Right cardiac atrium (tissue), 5 donors: ENCODE results near the gene RFNG. TPM values are rescaled to one million over a fixed set of nuclear protein-coding genes. Genes with fewer than 3 reads are reported as not detected.

Experiments used
- ATAC-seq, 2 donors: fragments of 200-7000 bp; cut with Tn5 transposase; one replicate each; pipeline versions ENCODE4 v1.8.0 to v1.9.1; 2020; ENCODE audit warnings: moderate library complexity in 2 of 2, mild to moderate bottlenecking in 1 of 2
- DNase-seq, 3 donors: peaks; one replicate each; pipeline ENCODE4 v3.0.0-alpha.2; 2020
- H3K27ac ChIP-seq: one replicate; pipeline ENCODE4 v1.5.1; 2013; ENCODE audit warnings: mild to moderate bottlenecking, low read length, control low read depth, moderate library complexity
- H3K27me3 ChIP-seq: one replicate; pipeline ENCODE4 v1.6.1; 2013; ENCODE audit not compliant: control insufficient read depth, insufficient read depth
- H3K4me1 ChIP-seq: one replicate; pipeline ENCODE4 v1.6.1; 2013; ENCODE audit warnings: low read length; ENCODE audit not compliant: control insufficient read depth, insufficient read depth
- H3K4me3 ChIP-seq: one replicate; pipeline ENCODE4 v1.5.1; 2013; ENCODE audit warnings: low read length, control low read depth
- H3K9me3 ChIP-seq: one replicate; pipeline ENCODE4 v1.6.1; 2013; ENCODE audit warnings: low read length; ENCODE audit not compliant: control insufficient read depth
- WGBS: extraction: QIAGEN DNeasy Blood & Tissue Kit; methylation state at CpG from one replicate; pipeline ENCODE4 v1.1.7; 2013; 5-methylcytosine and 5-hydroxymethylcytosine counted together
- intact Hi-C, 4 donors: fragments of 100-400 bp; cut with DNase I; formaldehyde crosslinking; loops; one replicate each; pipeline versions ENCODE4 v1.11.0 to v1.14.0; 2022 to 2023
- polyA plus RNA-seq: library from polyadenylated mRNA; stranded (reverse); fragments of 200-250 nt; gene quantifications from one replicate; pipeline ENCODE4 v1.2.3, GENCODE V29; 2013
- total RNA-seq, 4 donors: library from RNA; stranded (reverse); fragmentation: NEBNext Ultra II Directional; extraction: Animal tissue kit (Norgen Biotek cat#: 25700); gene quantifications; one replicate each; pipeline ENCODE4 v1.2.1, GENCODE V29; 2021
- donor health status: healthy with polysubstance abuse.
- donor health status: DM: no; HTN: yes; CAD: no.
- donor health status: DM: no; HTN: no; CAD: no.
- donor health status: DM: no; HTN: yes; CAD: no; lungs with severe emphysema.
- donor health status: DM: yes; HTN: yes; CAD: no.

Gene RFNG
- total and polyA plus RNA-seq, 5 donors = 19.0 to 25.4 (median 20.5) TPM

- H3K27ac ChIP-seq = no peak overlapping the region
- ATAC-seq = no peak
- no peaks in the 10 kb centered on the region for H3K4me1 ChIP-seq
Measured at GRCh38 chr17:82000803-82001570, 50.6 kb downstream of the RFNG start.

DNA sequence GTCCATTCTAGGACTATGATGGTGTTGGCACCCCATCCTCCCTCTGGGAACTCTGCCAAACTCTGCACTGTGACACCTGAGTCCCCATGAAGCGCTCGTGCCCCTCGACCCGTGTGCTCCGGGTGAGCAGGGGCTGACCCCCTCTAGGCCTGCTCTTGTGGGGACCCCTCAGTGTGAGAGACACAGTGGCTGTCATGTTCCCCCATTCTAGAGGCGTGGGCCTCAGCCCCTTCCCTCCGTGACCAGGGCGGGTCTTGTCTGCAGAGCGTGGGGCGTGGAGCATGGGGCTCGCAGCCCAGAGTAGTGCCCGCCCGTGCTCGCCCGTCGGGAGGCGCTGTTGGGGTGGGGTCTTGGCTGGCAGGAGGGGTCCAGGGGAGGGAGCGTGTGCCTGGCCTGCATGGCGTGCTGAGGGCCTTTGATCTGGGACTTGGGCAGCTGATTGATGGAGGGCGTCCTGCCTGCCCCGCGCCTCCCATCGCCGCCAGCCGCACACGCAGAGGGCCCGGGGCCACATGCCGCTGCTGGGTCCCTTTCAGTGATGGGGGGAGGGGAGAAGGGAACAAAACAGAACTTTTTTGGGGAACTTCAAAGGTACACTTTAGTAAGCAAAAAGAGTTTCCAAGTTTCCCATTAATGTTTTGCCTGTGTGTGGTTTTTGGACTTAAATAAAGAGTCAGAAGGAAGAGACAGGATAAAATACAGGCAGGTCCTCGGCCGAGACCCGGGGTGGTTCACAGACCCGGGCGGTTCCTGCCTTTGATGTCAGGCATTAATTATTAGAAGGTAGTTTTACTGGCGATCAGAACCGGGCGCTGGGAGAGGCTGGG lies 51.4 kb downstream of the RFNG start:
- WGBS = 88% methylated on average over 36 of the region's 36 CpGs

More at GRCh38 chr17:82000803-82001570, 50.6 kb downstream of the RFNG start:
- intact Hi-C loops = no loop called here
- 89% methylated on average over 32 of the region's 32 CpGs for whole genome bisulfite sequencing
- Histone ChIP-seq H3K4me3 (no peak overlapping the region), H3K27me3 (no peaks in the 10 kb centered on the region), H3K9me3 (no peaks in the 10 kb centered on the region)
- DNase-seq = no peak

DNA sequence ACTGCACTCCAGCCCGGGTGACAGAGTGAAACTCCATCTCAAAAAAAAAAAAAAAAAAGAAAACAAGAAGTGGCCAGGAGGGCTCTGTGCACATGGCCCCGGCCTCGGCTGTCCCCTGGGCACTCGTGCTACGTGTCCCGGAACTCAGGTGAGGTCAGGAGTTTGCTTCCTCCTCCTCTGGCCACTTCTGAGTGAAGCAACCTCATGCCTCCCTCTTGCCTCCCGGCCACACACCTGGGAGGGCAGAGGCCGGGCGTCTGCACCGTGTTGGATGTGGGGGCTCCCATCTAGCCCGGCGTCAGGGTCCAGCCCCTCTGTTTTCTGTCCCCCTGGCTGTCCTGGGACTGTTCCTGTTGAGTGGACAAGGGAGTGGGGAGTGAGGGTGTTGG lies 52.0 kb downstream of the RFNG start:
- Histone ChIP-seq H3K27ac (no peak overlapping the region), H3K4me3 (no peak overlapping the region), H3K9me3 (no peaks in the 10 kb centered on the region), H3K27me3 (no peaks in the 10 kb centered on the region), H3K4me1 (no peaks in the 10 kb centered on the region)
- intact Hi-C loops = no loop called here
- ATAC-seq = no peak
- 88% methylated on average over 12 of the region's 12 CpGs for WGBS
- DNase-seq = no peak

More for the DNA sequence above, 51.4 kb downstream of the RFNG start:
- no peaks in the 10 kb centered on the region for H3K4me1 ChIP-seq
- intact Hi-C loops = no loop called here
- no peak overlapping the region for H3K27ac ChIP-seq
- no peak overlapping the region for H3K4me3 ChIP-seq
- ATAC-seq (no peak), DNase-seq (no peak)
- H3K9me3 ChIP-seq = no peaks in the 10 kb centered on the region
- H3K27me3 ChIP-seq = no peaks in the 10 kb centered on the region

GRCh38 chr17:81998691-81999438 lies 52.7 kb downstream of the RFNG start:
- Histone ChIP-seq H3K9me3 (no peaks in the 10 kb centered on the region), H3K4me1 (no peaks in the 10 kb centered on the region), H3K4me3 (no peak overlapping the region), H3K27me3 (no peaks in the 10 kb centered on the region), H3K27ac (no peak overlapping the region)
- intact Hi-C loops = no loop called here
- ATAC-seq = no peak
- DNase-seq = peak in 2 of 3 donors; percentile 24 to 40
- 89% methylated on average over 14 of the region's 14 CpGs for WGBS

DNA sequence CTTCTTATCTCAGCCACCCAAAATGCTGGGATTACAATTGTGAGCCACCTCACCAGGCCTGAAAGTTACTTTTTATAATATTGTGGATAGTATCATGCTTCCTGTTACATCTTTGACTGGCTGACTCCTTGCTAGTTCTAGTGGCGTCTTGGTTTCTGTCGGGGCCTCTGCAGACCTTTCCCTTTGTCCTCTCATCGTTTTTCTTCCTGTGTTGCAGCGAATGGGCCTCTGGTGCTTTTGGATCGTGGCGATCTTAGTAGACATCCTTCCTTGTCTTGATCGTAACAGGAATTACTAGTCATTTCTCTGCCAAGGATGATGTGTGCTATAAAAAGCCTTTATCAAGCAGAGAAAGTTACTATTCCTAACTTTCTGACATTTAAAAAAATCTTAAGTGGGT lies 53.4 kb downstream of the RFNG start:
- H3K4me3 ChIP-seq = no peak overlapping the region
- intact Hi-C loops = no loop called here
- no peaks in the 10 kb centered on the region for H3K9me3 ChIP-seq
- ATAC-seq = no peak
- WGBS = 67% methylated on average over 7 of the region's 7 CpGs
- H3K4me1 ChIP-seq = no peaks in the 10 kb centered on the region
- H3K27ac ChIP-seq = no peak overlapping the region
- H3K27me3 ChIP-seq = no peaks in the 10 kb centered on the region
- peak in 1 of 3 donors; percentile 3 for DNase-seq

Other genes starting within 250 kb of the RFNG start
- not detected for gene GCGR, start 247.7 kb downstream of the RFNG start, total RNA-seq
- not detected for gene GCGR, start 247.7 kb downstream of the RFNG start, polyA plus RNA-seq
- 100 to 1,000 TPM in 2 of 4 donors, 10 to 100 TPM in 2; 88.1 to 120 (median 96.5) TPM for gene MCRIP1, start 218.5 kb downstream of the RFNG start, total RNA-seq
- gene MCRIP1, start 218.5 kb downstream of the RFNG start, polyA plus RNA-seq = 146 TPM
- under 1 TPM in 1 of 4 donors, not detected in 3; 0.85 TPM for gene PPP1R27, start 216.8 kb downstream of the RFNG start, total RNA-seq
- not detected for gene PPP1R27, start 216.8 kb downstream of the RFNG start, polyA plus RNA-seq
- gene P4HB, start 191.3 kb downstream of the RFNG start, total RNA-seq = 100 to 1,000 TPM; 272 to 375 (median 350) TPM
- 278 TPM for gene P4HB, start 191.3 kb downstream of the RFNG start, polyA plus RNA-seq
- 100 to 1,000 TPM; 113 to 217 (median 142) TPM for gene ARHGDIA, start 180.5 kb downstream of the RFNG start, total RNA-seq
- gene ARHGDIA, start 180.5 kb downstream of the RFNG start, polyA plus RNA-seq = 101 TPM
- 10 to 100 TPM; 32.5 to 46.2 (median 39.1) TPM for gene ALYREF, start 160.2 kb downstream of the RFNG start, total RNA-seq
- gene ALYREF, start 160.2 kb downstream of the RFNG start, polyA plus RNA-seq = 18.9 TPM
- gene ANAPC11, start 160.1 kb downstream of the RFNG start, total RNA-seq = 100 to 1,000 TPM; 135 to 167 (median 148) TPM
- 338 TPM for gene ANAPC11, start 160.1 kb downstream of the RFNG start, polyA plus RNA-seq
- gene NPB, start 149.6 kb downstream of the RFNG start, total RNA-seq = under 1 TPM; 0.14 to 0.53 (median 0.29) TPM
- 0.32 TPM for gene NPB, start 149.6 kb downstream of the RFNG start, polyA plus RNA-seq
- 10 to 100 TPM; 16.7 to 24.8 (median 18.6) TPM for gene PCYT2, start 140.4 kb downstream of the RFNG start, total RNA-seq
- 28.5 TPM for gene PCYT2, start 140.4 kb downstream of the RFNG start, polyA plus RNA-seq
- 10 to 100 TPM in 1 of 4 donors, 1 to 10 TPM in 3; 7.6 to 10.1 (median 8.9) TPM for gene SIRT7, start 133.6 kb downstream of the RFNG start, total RNA-seq
- gene SIRT7, start 133.6 kb downstream of the RFNG start, polyA plus RNA-seq = 7.3 TPM
- 10 to 100 TPM; 16.6 to 28.9 (median 26.0) TPM for gene MAFG, start 124.1 kb downstream of the RFNG start, total RNA-seq
- 18.4 TPM for gene MAFG, start 124.1 kb downstream of the RFNG start, polyA plus RNA-seq
- gene PYCR1, start 114.5 kb downstream of the RFNG start, total RNA-seq = 1 to 10 TPM; 2.7 to 8.5 (median 6.7) TPM
- 4.3 TPM for gene PYCR1, start 114.5 kb downstream of the RFNG start, polyA plus RNA-seq
- 1 to 10 TPM in 2 of 4 donors, under 1 TPM in 1, not detected in 1; 0.51 to 1.9 (median 1.4) TPM for gene MYADML2, start 104.6 kb downstream of the RFNG start, total RNA-seq
- gene MYADML2, start 104.6 kb downstream of the RFNG start, polyA plus RNA-seq = 1.2 TPM
- gene NOTUM, start 90.6 kb downstream of the RFNG start, total RNA-seq = not detected
- 0.05 TPM for gene NOTUM, start 90.6 kb downstream of the RFNG start, polyA plus RNA-seq
- gene ASPSCR1, start 74.2 kb downstream of the RFNG start, total RNA-seq = 10 to 100 TPM; 16.6 to 28.9 (median 21.6) TPM
- gene ASPSCR1, start 74.2 kb downstream of the RFNG start, polyA plus RNA-seq = 20.1 TPM
- gene CENPX, start 28.9 kb downstream of the RFNG start, total RNA-seq = 10 to 100 TPM; 20.1 to 28.6 (median 26.0) TPM
- 31.2 TPM for gene CENPX, start 28.9 kb downstream of the RFNG start, polyA plus RNA-seq
- 1 to 10 TPM; 3.2 to 6.7 (median 6.0) TPM for gene LRRC45, start 28.5 kb downstream of the RFNG start, total RNA-seq
- gene LRRC45, start 28.5 kb downstream of the RFNG start, polyA plus RNA-seq = 4.9 TPM
- 1 to 10 TPM; 1.0 to 2.0 (median 1.5) TPM for gene RAC3, start 20.1 kb downstream of the RFNG start, total RNA-seq
- 2.4 TPM for gene RAC3, start 20.1 kb downstream of the RFNG start, polyA plus RNA-seq
- gene DCXR, start 14.1 kb downstream of the RFNG start, total RNA-seq = 100 to 1,000 TPM; 127 to 181 (median 168) TPM
- gene DCXR, start 14.1 kb downstream of the RFNG start, polyA plus RNA-seq = 196 TPM
- 10 to 100 TPM; 87.1 to 93.7 (median 90.6) TPM for gene GPS1, start 87 bp upstream of the RFNG start, total RNA-seq
- gene GPS1, start 87 bp upstream of the RFNG start, polyA plus RNA-seq = 75.1 TPM
- 10 to 100 TPM; 51.3 to 63.1 (median 58.4) TPM for gene DUS1L, start 14.0 kb upstream of the RFNG start, total RNA-seq
- gene DUS1L, start 14.0 kb upstream of the RFNG start, polyA plus RNA-seq = 82.1 TPM
- 10 to 100 TPM; 14.3 to 71.8 (median 23.4) TPM for gene FASN, start 46.4 kb upstream of the RFNG start, total RNA-seq
- gene FASN, start 46.4 kb upstream of the RFNG start, polyA plus RNA-seq = 86.3 TPM
- 10 to 100 TPM; 14.8 to 17.3 (median 16.5) TPM for gene CCDC57, start 161.0 kb upstream of the RFNG start, total RNA-seq
- 12.1 TPM for gene CCDC57, start 161.0 kb upstream of the RFNG start, polyA plus RNA-seq
- 10 to 100 TPM; 13.6 to 23.7 (median 18.0) TPM for gene SLC16A3, start 177.2 kb upstream of the RFNG start, total RNA-seq
- gene SLC16A3, start 177.2 kb upstream of the RFNG start, polyA plus RNA-seq = 18.8 TPM
- gene CSNK1D, start 221.9 kb upstream of the RFNG start, total RNA-seq = 10 to 100 TPM; 68.8 to 81.7 (median 77.4) TPM
- gene CSNK1D, start 221.9 kb upstream of the RFNG start, polyA plus RNA-seq = 61.7 TPM